ENCODE results near the gene KLHL24.
A peak's percentile ranks its signal among the peaks of the same experiment; 100 is the strongest.

DNA sequence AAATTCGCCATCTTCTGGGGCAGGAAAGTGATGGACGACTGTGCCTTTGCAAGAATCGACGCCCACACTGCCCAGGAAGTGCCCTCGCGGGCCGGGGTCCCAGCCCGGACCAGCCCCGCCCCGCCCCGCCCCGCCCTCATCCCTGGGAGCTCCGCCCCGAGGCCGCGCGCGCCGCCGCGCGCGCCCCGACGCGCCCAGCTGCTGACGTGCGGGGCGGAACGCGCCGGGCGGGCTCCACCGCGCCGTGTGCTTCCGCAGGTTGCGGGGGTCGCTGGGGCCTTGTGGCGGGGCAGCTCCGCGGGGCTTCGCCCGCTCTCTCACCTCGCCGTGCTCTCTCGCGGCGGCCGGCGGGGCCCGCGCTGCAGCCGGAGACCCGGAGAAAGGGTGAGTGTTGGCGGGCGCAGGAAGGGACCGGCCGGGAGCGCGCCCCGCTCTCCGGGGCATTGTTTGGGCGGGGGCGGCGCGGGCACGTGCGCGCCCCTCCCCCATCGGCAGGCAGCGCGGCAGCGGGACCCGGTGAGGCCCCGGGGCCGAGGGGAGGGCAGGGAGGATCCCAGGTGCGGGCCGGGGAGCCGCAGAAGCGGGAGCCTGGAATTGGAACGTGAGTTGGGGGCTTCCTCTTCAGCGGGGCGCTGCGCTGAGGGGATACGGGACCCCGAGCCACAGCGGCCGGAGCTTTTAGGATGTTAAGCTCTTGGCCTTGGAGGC, 62.3 kb downstream of the KLHL24 start, which contains the start of gene YEATS2:
- TF ChIP-seq, protein P1, sequence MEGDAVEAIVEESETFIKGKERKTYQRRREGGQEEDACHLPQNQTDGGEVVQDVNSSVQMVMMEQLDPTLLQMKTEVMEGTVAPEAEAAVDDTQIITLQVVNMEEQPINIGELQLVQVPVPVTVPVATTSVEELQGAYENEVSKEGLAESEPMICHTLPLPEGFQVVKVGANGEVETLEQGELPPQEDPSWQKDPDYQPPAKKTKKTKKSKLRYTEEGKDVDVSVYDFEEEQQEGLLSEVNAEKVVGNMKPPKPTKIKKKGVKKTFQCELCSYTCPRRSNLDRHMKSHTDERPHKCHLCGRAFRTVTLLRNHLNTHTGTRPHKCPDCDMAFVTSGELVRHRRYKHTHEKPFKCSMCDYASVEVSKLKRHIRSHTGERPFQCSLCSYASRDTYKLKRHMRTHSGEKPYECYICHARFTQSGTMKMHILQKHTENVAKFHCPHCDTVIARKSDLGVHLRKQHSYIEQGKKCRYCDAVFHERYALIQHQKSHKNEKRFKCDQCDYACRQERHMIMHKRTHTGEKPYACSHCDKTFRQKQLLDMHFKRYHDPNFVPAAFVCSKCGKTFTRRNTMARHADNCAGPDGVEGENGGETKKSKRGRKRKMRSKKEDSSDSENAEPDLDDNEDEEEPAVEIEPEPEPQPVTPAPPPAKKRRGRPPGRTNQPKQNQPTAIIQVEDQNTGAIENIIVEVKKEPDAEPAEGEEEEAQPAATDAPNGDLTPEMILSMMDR (conservative IDR thresholded peaks at IDR 0.05; ENCODE audit: low read depth, low read length), result no peak
- peak; percentile 75; the same call in 1 of the 2 replicates for TF ChIP-seq POLR2A (IDR thresholded peaks at IDR 0.05; ENCODE audit: low read depth, low read length)
